Caco-2 (cell line): ENCODE measurements around the gene PTPRG. TPM values are rescaled to one million over a fixed set of nuclear protein-coding genes. Genes with fewer than 3 reads are reported as not detected.

Experiments used
- BruUV-seq: library from RNA; stranded (reverse); fragments of 400-500 nt; replicated peaks from 2 replicates; lab custom pipeline; 2021; lab: Mats Ljungman, UMichigan
- CTCF ChIA-PET: fragments of 300-600 bp; sonication (Branson Sonifier 250); formaldehyde crosslinking; loops from one replicate; lab custom pipeline; 2022; ENCODE audit warnings: antibody characterized with exemption; lab: Charles Lee
- POLR2A ChIA-PET: fragments of 300-600 bp; sonication (Branson Sonifier 250); formaldehyde crosslinking; loops from one replicate; lab custom pipeline; 2022; ENCODE audit warnings: antibody characterized with exemption; lab: Charles Lee
- DNase-seq, 2 experiments: peaks; one replicate each; pipeline versions ENCODE4 v3.0.0 to v3.0.0-alpha.2; 2020 to 2022
- H3K27me3 ChIP-seq: replicated peaks from 2 replicates; pipeline ENCODE4 v1.6.0; 2011; ENCODE audit warnings: low read length; ENCODE audit not compliant: control insufficient read depth, insufficient read depth
- H3K36me3 ChIP-seq: 2 replicates; pipeline ENCODE4 v1.5.1; 2011; ENCODE audit warnings: low read length; ENCODE audit not compliant: control insufficient read depth, insufficient read depth
- H3K4me1 ChIP-seq: fragments of 250-450 bp; sonication (Bioruptor Pico); 2 replicates; pipeline ENCODE4 v1.5.1; 2020; ENCODE audit warnings: mild to moderate bottlenecking
- H3K4me3 ChIP-seq: 2 replicates; pipeline ENCODE4 v1.5.1; 2011; ENCODE audit warnings: low read depth, mild to moderate bottlenecking, control low read depth, low read length
- H3K9me3 ChIP-seq: fragments of 250-450 bp; sonication (Bioruptor Pico); 2 replicates; pipeline ENCODE4 v1.5.1; 2020; ENCODE audit warnings: mild to moderate bottlenecking, moderate library complexity
- H3K27ac Mint-ChIP-seq: one replicate; pipeline ENCODE4 v1.8.0; 2022; ENCODE audit warnings: mixed read lengths; ENCODE audit not compliant: unreplicated experiment
- H3K27me3 Mint-ChIP-seq: one replicate; pipeline ENCODE4 v1.8.0; 2022; ENCODE audit warnings: mixed read lengths; ENCODE audit not compliant: insufficient read depth, unreplicated experiment
- H3K36me3 Mint-ChIP-seq: one replicate; pipeline ENCODE4 v1.8.0; 2022; ENCODE audit warnings: mild to moderate bottlenecking, mixed read lengths; ENCODE audit not compliant: insufficient read depth, unreplicated experiment
- H3K4me1 Mint-ChIP-seq: one replicate; pipeline ENCODE4 v1.8.0; 2022; ENCODE audit warnings: low read depth, mixed read lengths; ENCODE audit not compliant: unreplicated experiment
- H3K4me3 Mint-ChIP-seq: one replicate; pipeline ENCODE4 v1.8.0; 2022; ENCODE audit warnings: mild to moderate bottlenecking, moderate library complexity, mixed read lengths; ENCODE audit not compliant: unreplicated experiment
- H3K9me3 Mint-ChIP-seq: one replicate; pipeline ENCODE4 v1.8.0; 2022; ENCODE audit warnings: mixed read lengths; ENCODE audit not compliant: unreplicated experiment
- CTCF ChIP-seq, 2 experiments: fragments of 200-600 bp in 1 of 2; IDR thresholded peaks; 1 replicate in 1 of 2; 2 replicates in 1 of 2; pipeline versions ENCODE4 v1.5.1 to v1.8.0; 2011 to 2022; ENCODE audit warnings: antibody characterized with exemption in 1 of 2, control low read depth in 1 of 2, inconsistent platforms in 1 of 2, low read depth in 1 of 2, low read length in 1 of 2, mild to moderate bottlenecking in 1 of 2, moderate library complexity in 1 of 2; ENCODE audit not compliant: insufficient read depth in 1 of 2, severe bottlenecking in 1 of 2, unreplicated experiment in 1 of 2
- intact Hi-C: fragments of 100-400 bp; cut with micrococcal nuclease; formaldehyde crosslinking; loops from one replicate; pipeline ENCODE4 v1.10.0; 2022; ENCODE audit not compliant: unreplicated experiment
- total RNA-seq: library from RNA; stranded (reverse); gene quantifications from 2 replicates; pipeline ENCODE4 v1.2.3, GENCODE V29; 2022

The PTPRG gene
- total RNA-seq, 1 experiment from 2014 or later = 46.4 TPM

- Histone ChIP-seq H3K36me3 (no peaks in the 10 kb centered on the region), H3K27me3 (no peaks in the 10 kb centered on the region), H3K4me1 (peaks cover 56% of the 10 kb centered on the region), H3K9me3 (no peaks in the 10 kb centered on the region), H3K4me3 (no peak overlapping the region)
- Mint-ChIP-seq H3K4me1 (peaks cover 49% of the 10 kb centered on the region), H3K27ac (no peak overlapping the region), H3K36me3 (no peaks in the 10 kb centered on the region), H3K9me3 (no peaks in the 10 kb centered on the region), H3K27me3 (no peaks in the 10 kb centered on the region), H3K4me3 (no peak overlapping the region)
- intact Hi-C loops = loop anchor here (5.0 kb wide), 2 partner anchors 92 to 167 kb away; partner anchors contain the start of gene PTPRG
- DNase-seq = no peak
- BruUV-seq = no TSS peak
- ChIA-PET POLR2A (no interaction called here), CTCF (no interaction called here)
- no peak for TF ChIP-seq CTCF (IDR thresholded peaks at IDR 0.05; ENCODE audit: insufficient read depth in 1 of 2, low read depth in 1 of 2, low read length in 1 of 2, severe bottlenecking in 1 of 2, unreplicated experiment in 1 of 2)
These were observed 167.8 kb downstream of the PTPRG start for GRCh38 chr3:61729038-61729634.

DNA sequence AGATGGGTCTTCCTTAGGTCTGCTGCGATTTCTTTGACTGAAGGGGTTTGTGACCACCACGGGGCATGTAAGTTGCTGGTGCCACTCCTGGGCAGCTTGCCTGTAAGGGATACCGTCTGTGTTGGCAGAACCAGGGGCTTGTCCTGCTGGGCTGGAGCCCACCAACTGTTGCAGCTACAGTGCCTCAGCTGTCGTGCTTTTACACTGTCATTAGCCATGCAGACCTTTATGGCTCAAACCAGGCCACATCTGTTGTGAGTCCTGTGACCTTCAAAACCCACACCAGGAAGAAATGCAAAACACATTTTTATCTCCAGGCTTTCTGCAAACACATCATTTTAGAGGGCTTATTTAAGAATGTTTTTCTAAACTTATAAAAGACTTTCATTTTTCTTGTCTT lies 168.7 kb downstream of the PTPRG start:
- intact Hi-C loops = no loop called here
- H3K4me3 Mint-ChIP-seq = no peak overlapping the region
- Histone ChIP-seq H3K4me3 (no peak overlapping the region), H3K9me3 (no peaks in the 10 kb centered on the region), H3K4me1 (peaks cover 50% of the 10 kb centered on the region), H3K27me3 (no peaks in the 10 kb centered on the region), H3K36me3 (no peaks in the 10 kb centered on the region)
- no peak for DNase-seq
- H3K9me3 Mint-ChIP-seq = no peaks in the 10 kb centered on the region
- H3K27me3 Mint-ChIP-seq = no peaks in the 10 kb centered on the region
- no peak overlapping the region for H3K27ac Mint-ChIP-seq
- no peaks in the 10 kb centered on the region for H3K36me3 Mint-ChIP-seq
- H3K4me1 Mint-ChIP-seq = peaks cover 40% of the 10 kb centered on the region
- no peak for TF ChIP-seq CTCF (IDR thresholded peaks at IDR 0.05; ENCODE audit: insufficient read depth in 1 of 2, low read depth in 1 of 2, low read length in 1 of 2, severe bottlenecking in 1 of 2, unreplicated experiment in 1 of 2)
- CTCF ChIA-PET = no interaction called here
- BruUV-seq = no TSS peak
- POLR2A ChIA-PET = no interaction called here

- Mint-ChIP-seq H3K27ac (no peak overlapping the region), H3K4me3 (no peak overlapping the region), H3K27me3 (no peaks in the 10 kb centered on the region), H3K9me3 (no peaks in the 10 kb centered on the region), H3K4me1 (peaks cover 33% of the 10 kb centered on the region), H3K36me3 (no peaks in the 10 kb centered on the region)
- ChIA-PET CTCF (no interaction called here), POLR2A (no interaction called here)
- no peak for DNase-seq
- no peak for TF ChIP-seq CTCF (IDR thresholded peaks at IDR 0.05; ENCODE audit: insufficient read depth in 1 of 2, low read depth in 1 of 2, low read length in 1 of 2, severe bottlenecking in 1 of 2, unreplicated experiment in 1 of 2)
- no peaks in the 10 kb centered on the region for H3K9me3 ChIP-seq
- H3K4me3 ChIP-seq = no peak overlapping the region
- no TSS peak for BruUV-seq
- intact Hi-C loops = no loop called here
- no peaks in the 10 kb centered on the region for H3K27me3 ChIP-seq
- no peaks in the 10 kb centered on the region for H3K36me3 ChIP-seq
- H3K4me1 ChIP-seq = peaks cover 45% of the 10 kb centered on the region
These were observed 169.3 kb downstream of the PTPRG start for GRCh38 chr3:61730577-61731231.
